BJ (cell line): ENCODE results near the gene SLC1A1. TPM values are rescaled to one million over a fixed set of nuclear protein-coding genes. Genes with fewer than 3 reads are reported as not detected.
A peak's percentile ranks its signal among the peaks of the same experiment; 100 is the strongest.

Source experiments
- CTCF ChIA-PET: fragments of 350-600 bp; formaldehyde crosslinking; extraction: SDS; loops from one replicate; lab custom pipeline; 2021; ENCODE audit warnings: antibody characterized with exemption, inconsistent platforms; lab: Yijun Ruan, JAX
- POLR2A ChIA-PET: fragments of 300-600 bp; sonication (Branson Sonifier 250); formaldehyde crosslinking; extraction: SDS; loops from one replicate; lab custom pipeline; 2021; ENCODE audit warnings: antibody characterized with exemption; lab: Charles Lee
- DNase-seq: peaks from one replicate; pipeline ENCODE4 v3.0.0-alpha.2; 2011; ENCODE audit warnings: low read depth
- H3K27me3 ChIP-seq: 2 replicates; pipeline ENCODE4 v1.6.0; 2011; ENCODE audit warnings: low read length; ENCODE audit not compliant: control insufficient read depth, insufficient read depth
- H3K36me3 ChIP-seq: 2 replicates; pipeline ENCODE4 v1.5.1; 2011; ENCODE audit warnings: low read length; ENCODE audit not compliant: control insufficient read depth, insufficient read depth
- H3K4me3 ChIP-seq: 2 replicates; pipeline ENCODE4 v1.5.1; 2011; ENCODE audit warnings: low read depth, mild to moderate bottlenecking, control low read depth, low read length
- CTCF ChIP-seq: IDR thresholded peaks from 2 replicates; pipeline ENCODE4 v1.5.1; 2011; ENCODE audit warnings: low read depth, mild to moderate bottlenecking, control low read depth, inconsistent platforms, low read length, moderate library complexity; ENCODE audit not compliant: insufficient read depth
- polyA plus RNA-seq: library from polyadenylated mRNA; depleted of rRNA; stranded (reverse); fragments of >200 nt; gene quantifications from 2 replicates; pipeline ENCODE4 v1.2.3, GENCODE V29; 2011

SLC1A1 gene
- polyA plus RNA-seq, 1 experiment = 6.4 TPM

- no peak for TF ChIP-seq CTCF
- ChIA-PET POLR2A (no interaction called here), CTCF (interaction anchor here (1.6 to 2.2 kb wide), 2 partner anchors 9 to 10 kb away, joined by 4 to 10 read pairs; no protein-coding TSS in a partner anchor)
- no peaks in the 10 kb centered on the region for H3K36me3 ChIP-seq
- H3K4me3 ChIP-seq = no peak overlapping the region
- DNase-seq = no peak
- 0 out of 2 replicates have a peak, but pooled peaks cover 1% of the 10 kb centered on the region for H3K27me3 ChIP-seq
These were observed 124.4 kb downstream of the SLC1A1 start for GRCh38 chr9:4614627-4615026.

DNA sequence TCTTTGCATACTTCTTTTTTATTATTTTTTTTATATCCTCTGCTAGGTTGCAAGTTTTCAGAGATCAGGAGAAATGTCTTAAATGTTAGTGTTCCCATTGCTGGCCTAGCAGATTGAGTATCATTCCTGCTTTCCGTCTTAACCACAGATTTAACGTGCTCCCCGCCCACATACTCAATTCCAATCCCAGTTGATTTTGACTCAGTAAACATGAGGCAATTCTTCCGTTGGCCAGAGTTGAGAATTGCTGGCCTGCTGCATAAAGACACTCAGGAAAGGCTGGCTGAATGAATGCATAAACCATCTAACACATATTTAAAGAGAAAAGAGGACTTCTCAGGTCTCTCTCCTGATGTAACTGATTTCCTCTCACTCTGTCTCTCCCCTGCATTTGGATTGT lies 125.0 kb downstream of the SLC1A1 start:
- TF ChIP-seq CTCF = no peak
- POLR2A ChIA-PET = no interaction called here
- CTCF ChIA-PET = interaction anchor here (1.6 to 2.2 kb wide), 2 partner anchors 8 to 11 kb away, joined by 4 to 10 read pairs; no protein-coding TSS in a partner anchor
- H3K36me3 ChIP-seq = no peaks in the 10 kb centered on the region
- H3K4me3 ChIP-seq = no peak overlapping the region
- DNase-seq = peak; percentile 44
- H3K27me3 ChIP-seq = 0 out of 2 replicates have a peak, but pooled peaks cover 1% of the 10 kb centered on the region

DNA sequence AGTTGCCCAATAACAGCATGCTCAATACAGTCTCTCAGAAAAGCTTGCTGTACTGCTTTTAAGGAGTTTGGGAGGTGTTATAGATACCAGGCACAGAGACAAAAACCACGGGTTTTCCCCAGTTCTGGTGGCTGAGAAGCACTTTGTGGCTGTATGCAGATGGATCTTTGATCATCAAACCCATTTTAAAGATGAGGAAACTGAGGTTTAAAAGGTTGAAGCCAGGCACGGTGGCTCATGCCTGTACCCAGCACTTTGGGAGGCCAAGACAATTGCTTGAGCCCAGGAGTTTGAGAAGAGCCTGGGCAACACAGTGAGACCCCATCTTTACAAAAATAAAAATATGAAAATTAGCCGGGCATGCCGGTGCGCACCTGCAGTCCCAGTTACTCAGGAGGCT lies 125.5 kb downstream of the SLC1A1 start:
- ChIA-PET CTCF (interaction anchor here (2.2 kb wide), 1 partner anchor 11 kb away, joined by 10 read pairs; no protein-coding TSS in a partner anchor), POLR2A (no interaction called here)
- Histone ChIP-seq H3K36me3 (no peaks in the 10 kb centered on the region), H3K4me3 (no peak overlapping the region), H3K27me3 (0 out of 2 replicates have a peak, but pooled peaks cover 1% of the 10 kb centered on the region)
- no peak for TF ChIP-seq CTCF
- no peak for DNase-seq

GRCh38 chr9:4617752-4618151 lies 127.5 kb downstream of the SLC1A1 start:
- no peak overlapping the region for H3K4me3 ChIP-seq
- no peak for DNase-seq
- POLR2A ChIA-PET = no interaction called here
- TF ChIP-seq CTCF = no peak
- CTCF ChIA-PET = no interaction called here
- H3K36me3 ChIP-seq = no peaks in the 10 kb centered on the region
- 0 out of 2 replicates have a peak, but pooled peaks cover 1% of the 10 kb centered on the region for H3K27me3 ChIP-seq

DNA sequence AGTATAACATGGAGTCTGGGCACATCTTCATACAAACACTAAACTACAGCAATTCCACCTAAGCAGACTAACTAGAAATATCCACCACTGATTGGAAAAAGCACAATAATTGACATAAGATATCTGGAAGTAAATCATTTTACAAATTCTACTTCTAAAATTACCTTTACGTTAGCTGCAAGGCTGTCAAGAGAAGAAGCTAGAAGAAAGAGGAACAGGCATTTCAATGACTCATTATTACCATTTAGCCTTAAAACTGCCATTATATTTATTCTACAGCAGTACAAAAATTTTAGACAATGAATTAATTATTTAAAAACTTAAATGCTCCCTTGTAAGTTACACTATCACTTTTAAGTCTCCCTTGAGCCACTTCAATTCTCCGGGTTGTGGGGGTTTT lies 128.4 kb downstream of the SLC1A1 start:
- no peak for DNase-seq
- ChIA-PET POLR2A (no interaction called here), CTCF (no interaction called here)
- Histone ChIP-seq H3K4me3 (no peak overlapping the region), H3K27me3 (0 out of 2 replicates have a peak, but pooled peaks cover 1% of the 10 kb centered on the region), H3K36me3 (no peaks in the 10 kb centered on the region)
- no peak for TF ChIP-seq CTCF
